Measurements from ENCODE around the gene TSPY4.
"Not testable (repeated sequence)": the region's sequence is repeated elsewhere in the genome, so short reads cannot be mapped to it uniquely, and the experiment has no call there.

TSPY4 gene

GRCh38 chrY:9337164-9337563, at the start of gene TSPY4:
TSPY4 (plus strand) TSS chrY:9337464; CDS start chrY:9337510, 46 bp downstream.
- not testable (repeated sequence) for H3K27ac ChIP-seq

GRCh38 chrY:9320996-9321395, 16.3 kb upstream of the TSPY4 start:
- no peak overlapping the region for H3K27ac ChIP-seq

GRCh38 chrY:9357497-9357896, 20.2 kb downstream of the TSPY4 start, which contains the start of gene TSPY8:
TSPY8 (plus strand) TSS chrY:9357797; CDS start chrY:9357843, 46 bp downstream.
- H3K27ac ChIP-seq, result not testable (repeated sequence)

More at GRCh38 chrY:9320996-9321395, 16.3 kb upstream of the TSPY4 start:
- no peak for TF ChIP-seq CTCF (conservative IDR thresholded peaks at IDR 0.05)

Data from VCaP (cell line).